CD4-positive, alpha-beta T cell treated with Interferon alpha-2 for 1 hour (primary cell): ENCODE results near the gene GAN.
"Not testable (repeated sequence)": the region's sequence is repeated elsewhere in the genome, so short reads cannot be mapped to it uniquely, and the experiment has no call there.

ENCODE experiments used
- DNase-seq, 2 donors: peaks; one replicate each; pipeline ENCODE4 v3.0.0-alpha.2; 2020 to 2022

The GAN gene

GRCh38 chr16:81310045-81310644 lies 4.6 kb upstream of the GAN start:
- DNase-seq = no peak

DNA sequence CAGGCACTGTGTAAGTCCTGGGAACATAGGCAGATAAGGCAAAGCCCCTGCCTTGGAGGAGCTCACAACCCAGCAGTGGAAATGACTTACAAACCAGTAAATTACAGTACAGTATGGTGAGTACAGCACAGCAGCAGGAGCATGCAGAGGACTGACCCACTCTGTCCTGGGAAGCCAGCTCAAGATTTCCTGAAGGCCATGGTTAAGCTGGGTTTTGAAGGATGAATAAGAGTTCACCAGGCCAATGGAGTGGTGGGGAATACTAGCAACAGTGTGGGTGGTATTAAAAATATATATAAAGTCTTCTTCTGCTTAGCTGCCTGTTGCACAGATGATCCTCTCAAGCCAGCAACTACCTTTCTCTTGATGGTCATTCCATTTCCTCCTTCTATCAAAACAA lies 3.0 kb upstream of the GAN start:
- DNase-seq = no peak

GRCh38 chr16:81313701-81314602 lies 810 bp upstream of the GAN start:
- DNase-seq = no peak

GRCh38 chr16:81315271-81316175 lies 761 bp downstream of the GAN start:
- peak; percentile 20 to 38 for DNase-seq

DNA sequence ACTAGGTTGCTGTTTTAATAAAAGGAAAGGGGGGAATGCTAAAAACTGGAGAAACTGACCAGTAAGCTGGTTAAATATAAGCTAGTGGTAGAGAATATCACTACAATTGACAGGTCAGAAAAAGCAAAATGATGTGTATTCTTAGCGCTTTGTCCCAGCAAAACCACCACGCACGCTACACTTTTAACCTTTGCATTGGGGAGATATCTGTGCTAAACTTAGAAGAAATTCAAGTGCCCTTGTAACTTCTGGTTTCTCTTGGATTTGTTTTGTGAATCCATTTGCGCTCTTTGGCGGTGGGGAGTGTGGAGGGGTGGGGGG lies 1.4 kb downstream of the GAN start:
- no peak for DNase-seq

GRCh38 chr16:81318711-81319110 lies 3.9 kb downstream of the GAN start:
- no peak for DNase-seq

DNA sequence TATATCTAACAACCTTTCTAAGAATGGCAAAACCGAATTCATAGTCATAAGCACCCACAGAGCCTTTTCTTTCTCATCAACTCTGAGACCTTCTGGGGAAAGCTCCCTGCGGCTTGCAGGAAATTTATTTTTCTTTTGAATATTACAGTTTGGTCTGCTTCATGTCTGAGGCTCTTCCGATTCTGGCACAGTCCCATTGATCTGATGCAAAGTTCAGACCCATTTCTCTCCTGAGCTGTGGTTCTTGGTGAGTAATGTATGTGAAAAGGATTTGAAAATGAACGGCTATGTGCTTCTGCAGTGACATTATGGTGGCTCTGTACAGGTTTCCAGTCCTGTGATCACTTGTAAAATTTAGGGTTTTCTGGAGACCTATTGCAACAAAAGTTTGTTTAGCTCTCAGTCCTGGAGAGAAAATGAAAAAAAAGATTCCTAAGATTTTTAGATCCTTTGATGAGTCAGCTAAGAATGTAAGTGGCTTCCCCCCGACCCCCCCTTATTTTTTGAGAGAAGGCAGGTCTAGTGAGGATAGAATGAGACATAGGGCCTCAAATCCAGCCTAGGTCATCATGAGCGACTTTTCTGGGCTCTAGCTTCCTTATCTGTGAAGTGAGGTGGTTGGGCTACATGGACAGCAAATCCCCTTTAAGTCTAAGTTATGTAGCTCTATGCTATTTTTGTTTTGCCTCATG lies 4.6 kb downstream of the GAN start:
- DNase-seq = no peak

GRCh38 chr16:81321039-81321438 lies 6.3 kb downstream of the GAN start:
- DNase-seq = no peak

DNA sequence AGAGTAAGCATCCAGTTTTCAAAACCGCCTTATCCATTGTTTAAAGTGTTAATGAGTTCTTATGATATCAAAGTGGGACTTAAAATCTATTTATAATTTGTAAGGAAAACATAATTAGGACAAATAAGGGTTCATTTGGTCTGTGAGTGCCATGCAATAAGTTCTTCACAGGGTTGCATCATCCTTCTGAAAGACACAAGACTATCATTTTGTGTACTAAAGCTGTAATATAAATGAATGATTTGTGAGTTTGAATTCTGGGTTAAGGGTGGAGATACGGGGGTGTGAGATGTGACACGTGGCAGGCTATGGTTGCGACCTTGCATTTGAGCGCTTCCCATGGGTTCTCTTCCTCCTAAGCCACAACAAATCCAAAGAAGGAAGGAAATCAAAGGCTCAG lies 6.8 kb downstream of the GAN start:
- no peak for DNase-seq

DNA sequence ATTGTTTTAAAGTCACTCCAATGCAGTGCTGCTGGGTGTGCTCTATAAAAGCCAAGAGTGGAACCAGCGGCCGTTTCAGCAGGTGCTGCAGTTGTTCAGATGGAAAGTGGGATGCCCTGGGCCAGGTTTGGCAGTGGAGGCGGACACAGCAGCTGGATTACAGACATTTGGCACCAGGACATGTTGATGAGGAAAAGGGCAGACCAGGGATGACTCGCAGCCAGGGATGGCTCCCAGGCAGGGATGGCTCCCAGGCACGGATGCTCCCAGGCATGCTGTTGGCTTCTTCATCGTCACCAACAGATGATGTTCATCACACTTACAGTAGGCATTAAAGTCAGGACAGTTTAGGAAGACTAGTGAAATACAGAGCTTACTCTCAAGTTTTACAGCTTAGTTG lies 10.0 kb downstream of the GAN start:
- DNase-seq = no peak

DNA sequence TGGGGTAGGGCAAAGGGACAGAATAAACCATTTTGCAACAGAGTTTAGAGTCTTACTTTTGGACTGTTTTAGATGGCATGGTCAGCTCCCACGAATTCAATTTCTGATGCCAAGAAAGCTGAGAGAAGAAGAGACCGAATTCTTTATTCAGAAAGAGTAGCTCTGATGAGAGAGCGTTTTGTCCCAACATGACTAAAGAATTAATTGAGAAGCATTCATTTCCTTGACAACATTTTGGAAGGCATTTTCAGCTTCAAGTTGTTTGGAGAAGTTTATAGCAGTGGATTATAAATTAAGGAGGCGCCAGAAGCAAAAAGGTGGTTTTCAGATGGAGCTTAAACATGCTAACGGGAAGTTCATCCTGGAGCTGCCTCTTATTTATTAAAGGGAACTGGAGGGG lies 12.2 kb downstream of the GAN start:
- DNase-seq = no peak

DNA sequence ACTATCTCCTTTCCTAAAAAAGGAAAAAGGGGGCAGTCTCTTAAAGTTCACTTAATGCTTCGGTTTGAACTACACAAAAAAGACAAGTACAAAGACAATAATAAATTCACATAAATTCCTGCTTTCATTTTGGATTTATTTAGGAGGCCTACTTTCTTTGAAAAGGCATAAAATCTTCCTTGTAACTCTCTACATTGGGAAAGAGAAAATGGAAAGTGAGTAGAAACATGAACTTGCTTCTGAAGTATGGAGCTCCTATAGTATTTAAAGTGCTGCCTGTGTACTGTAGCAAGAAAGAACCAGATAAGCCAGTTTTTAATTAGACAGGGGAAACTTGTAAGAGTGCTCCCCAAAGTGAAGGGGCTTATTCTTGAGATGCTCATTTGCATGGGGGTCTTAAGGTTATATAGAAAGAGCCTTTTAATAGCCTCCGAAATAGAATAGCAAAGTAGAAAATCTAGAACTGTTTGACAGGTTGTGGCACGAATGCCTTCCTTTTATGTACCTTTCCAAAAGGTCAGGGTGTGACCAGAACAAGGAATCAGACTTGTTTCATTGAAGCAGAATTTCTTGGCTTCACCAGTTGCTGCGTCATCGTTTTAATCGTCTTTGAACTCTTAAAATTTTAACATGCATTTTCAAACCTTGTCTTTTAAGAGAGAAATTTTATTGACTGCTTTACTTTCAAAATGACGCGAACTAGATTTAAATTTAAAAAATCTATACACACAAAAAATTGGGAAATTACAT lies 12.9 kb downstream of the GAN start:
- no peak for DNase-seq

DNA sequence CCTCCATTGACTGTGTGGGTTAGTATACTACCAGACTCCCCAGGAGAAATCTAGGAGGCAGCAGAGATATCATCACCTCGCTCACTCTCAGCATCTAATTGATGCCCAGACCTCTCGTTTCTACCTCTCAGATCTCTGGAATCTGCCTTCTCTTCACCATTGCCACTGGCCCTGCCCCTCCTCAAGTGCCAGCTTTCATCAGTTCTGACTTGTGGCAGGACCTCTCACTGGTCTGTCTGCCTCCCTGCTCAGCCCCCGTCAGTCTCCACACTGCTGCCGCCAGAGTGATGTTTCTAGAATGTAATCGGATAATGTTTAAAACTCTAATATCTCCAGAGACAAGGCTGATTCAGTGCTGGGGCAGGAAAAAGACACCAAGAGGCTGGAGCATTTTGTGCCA lies 15.2 kb downstream of the GAN start:
- DNase-seq = no peak

GRCh38 chr16:81333356-81333755 lies 18.6 kb downstream of the GAN start:
- no peak for DNase-seq

DNA sequence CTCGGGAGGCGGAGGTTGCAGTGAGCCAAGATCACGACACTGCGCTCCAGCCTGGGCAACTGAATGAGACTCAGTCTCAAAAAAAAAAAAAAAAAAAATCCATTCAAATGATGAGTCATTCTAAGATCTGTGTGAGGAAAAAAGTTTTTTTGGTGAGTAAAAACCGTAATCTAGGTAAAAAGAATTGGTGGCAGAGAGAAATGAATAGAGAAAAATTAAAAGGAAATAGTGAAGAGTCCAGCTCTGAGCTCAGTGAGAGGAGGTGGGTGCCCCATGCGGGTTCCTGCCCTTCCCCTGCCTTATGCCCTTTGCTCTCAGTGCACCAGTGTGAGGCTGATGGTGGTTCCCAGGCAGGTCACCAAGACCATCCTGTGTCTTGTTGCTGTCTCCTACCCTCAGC lies 20.9 kb downstream of the GAN start:
- no peak for DNase-seq

DNA sequence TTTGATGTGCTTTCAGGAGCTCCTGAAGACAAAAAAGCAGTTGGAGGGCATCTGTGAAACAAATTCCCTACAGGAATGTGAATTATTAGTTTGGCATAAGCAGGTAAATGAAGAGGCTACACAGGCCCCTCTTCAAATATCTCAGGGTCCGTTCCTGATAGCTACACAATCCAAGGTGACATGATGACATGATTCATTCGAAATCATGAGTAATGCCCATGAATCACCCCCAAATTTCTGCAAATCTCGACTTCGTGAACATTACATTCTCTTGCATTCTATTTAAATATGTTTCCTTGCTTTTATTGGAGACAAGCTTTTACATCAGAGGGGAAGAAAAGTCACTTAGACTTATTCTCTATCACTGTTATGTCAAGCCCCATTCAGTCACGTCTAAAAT lies 22.3 kb downstream of the GAN start:
- no peak for DNase-seq

DNA sequence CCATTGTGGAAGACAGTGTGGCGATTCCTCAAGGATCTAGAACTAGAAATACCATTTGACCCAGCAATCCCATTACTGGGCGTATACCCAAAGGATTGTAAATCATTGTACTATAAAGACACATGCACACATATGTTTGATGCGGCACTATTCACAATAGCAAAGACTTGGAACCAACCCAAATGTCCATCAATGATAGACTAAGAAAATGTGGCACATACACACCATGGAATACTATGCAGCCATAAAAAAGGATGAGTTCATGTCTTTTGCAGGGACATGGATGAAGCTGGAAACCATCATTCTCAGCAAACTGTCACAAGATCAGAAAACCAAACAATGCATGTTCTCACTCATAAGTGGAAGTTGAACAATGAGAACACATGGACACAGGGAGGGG lies 30.4 kb downstream of the GAN start:
- not testable (repeated sequence) for DNase-seq

DNA sequence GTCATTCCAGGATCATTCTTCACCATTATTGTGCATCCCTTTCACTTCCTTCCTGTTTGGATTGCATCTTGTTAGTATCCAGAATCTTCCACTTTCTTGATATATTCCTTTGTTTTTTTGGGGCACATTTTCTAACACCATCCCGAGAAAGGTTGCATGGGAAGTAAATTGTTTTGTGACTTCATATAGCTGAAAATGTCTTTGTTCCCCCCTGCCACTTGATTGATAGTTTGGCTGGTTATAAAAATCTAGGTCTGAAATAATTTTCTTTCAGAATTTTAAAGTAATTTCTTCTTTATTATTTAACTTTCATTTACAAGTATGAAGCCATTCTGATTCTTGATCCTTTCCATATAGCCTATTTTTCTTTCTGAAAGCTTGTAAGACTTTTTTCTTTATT lies 32.7 kb downstream of the GAN start:
- no peak for DNase-seq

- DNase-seq = no peak
Measured at GRCh38 chr16:81349608-81350305, 35.0 kb downstream of the GAN start.

DNA sequence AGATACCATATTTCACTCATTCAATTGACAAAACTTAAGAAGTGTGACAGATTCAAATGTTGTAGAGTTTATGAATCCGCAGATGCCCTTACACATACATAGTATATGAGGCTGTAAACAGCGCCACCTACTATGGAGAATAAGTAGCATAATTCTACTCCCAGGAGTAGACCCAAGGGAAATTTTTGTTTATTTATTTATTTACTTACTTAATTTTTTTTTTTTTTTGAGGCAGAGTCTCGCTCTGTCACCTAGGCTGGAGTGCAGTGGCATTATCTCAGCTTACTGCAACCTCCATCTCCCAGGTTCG lies 35.5 kb downstream of the GAN start:
- no peak for DNase-seq

DNA sequence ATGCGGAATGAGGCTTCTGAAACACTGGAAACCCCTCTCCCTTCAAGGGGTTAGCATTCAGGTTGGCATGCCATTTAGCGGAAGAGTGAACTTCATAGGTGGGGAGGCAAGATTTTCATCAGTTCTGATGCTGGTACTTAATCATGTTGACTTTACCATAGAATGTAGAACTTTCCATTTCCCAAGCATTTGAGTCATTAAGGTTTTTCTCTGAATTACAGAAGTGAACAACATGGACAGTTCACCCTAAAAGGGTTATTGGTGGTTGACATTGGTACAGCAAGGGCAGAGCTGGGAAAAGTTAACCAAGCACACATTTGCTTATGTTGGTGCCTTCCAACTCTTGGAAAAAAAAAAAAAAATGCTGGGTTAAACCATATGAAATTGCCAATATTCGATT lies 39.1 kb downstream of the GAN start:
- DNase-seq = no peak

DNA sequence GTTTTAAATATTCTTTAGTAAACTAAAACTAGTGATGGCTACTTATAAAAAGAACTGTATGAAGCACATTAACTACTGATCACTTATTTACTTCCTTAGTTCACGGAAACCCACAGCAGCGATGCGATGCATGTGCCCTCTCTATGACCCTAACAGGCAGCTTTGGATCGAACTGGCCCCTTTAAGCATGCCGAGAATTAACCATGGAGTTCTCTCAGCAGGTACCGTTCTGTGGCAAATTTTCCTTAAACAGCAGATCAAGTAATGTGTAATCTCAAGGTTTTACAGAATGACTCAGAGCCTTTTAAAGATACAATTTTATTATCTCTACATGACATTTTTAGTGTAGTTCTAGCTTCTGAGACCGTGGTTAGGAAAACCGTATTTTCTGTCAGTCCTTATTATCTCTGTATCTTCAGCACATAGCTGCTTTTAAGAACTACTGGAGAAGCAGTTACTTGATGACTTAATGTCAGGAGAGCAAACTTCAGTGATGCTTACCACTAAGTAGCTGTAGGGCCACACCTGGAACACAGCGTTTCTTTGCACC lies 43.0 kb downstream of the GAN start:
- DNase-seq = no peak
